NCI-H510A treated with DMSO at 0.1 percent for 48 hours (cell line): ENCODE data around the gene ARSA.

Experiments used
- DNase-seq: peaks from one replicate; lab custom pipeline; 2025; lab: John Stamatoyannopoulos, UW

Gene ARSA

DNA sequence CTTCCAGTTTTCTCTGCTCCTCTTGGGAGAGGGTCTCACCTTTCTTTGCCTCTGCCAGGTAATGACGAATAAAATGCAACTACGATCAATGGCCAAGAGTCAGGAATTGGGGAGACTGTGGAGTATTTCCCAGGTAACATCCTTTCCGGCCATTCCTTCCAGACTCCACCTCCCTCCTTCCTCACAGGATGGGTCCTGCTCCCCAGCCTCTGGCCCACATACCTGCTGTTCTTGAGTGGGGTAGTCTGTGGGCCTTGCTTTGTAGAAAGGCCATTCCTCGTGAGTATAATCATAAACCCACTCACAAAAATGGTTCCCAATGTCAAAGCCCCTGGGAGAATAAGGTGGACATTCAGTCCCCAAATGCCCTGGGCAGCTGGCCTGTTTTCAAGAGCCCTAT lies 48.2 kb downstream of the ARSA start:
- no peak for DNase-seq

DNA sequence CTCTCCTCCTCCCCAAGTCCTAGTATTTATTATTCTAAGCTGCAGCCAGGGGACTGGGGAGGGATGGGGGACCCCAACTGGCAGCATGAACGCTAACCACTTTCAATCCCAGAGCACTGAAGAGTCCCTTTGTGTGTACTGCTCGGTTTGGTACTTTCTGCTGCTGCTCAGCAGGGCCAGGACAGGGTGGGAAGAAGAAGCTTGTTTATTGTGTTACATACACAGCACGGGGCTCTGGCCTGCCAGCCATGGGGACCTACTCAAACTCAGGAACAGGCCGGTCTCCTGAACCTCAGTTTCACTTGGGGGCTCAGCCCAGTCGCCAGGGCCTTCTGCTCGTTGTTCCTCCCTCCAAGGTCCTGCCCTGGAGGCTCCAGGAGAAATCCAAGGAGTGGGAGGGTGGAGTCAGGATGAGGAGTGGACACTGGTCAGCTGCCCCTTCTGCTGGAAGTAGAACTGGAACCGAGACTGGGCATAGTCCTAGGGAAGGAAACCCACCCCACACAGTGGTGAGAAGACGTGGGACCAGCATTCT lies 49.1 kb downstream of the ARSA start:
- DNase-seq = no peak

DNA sequence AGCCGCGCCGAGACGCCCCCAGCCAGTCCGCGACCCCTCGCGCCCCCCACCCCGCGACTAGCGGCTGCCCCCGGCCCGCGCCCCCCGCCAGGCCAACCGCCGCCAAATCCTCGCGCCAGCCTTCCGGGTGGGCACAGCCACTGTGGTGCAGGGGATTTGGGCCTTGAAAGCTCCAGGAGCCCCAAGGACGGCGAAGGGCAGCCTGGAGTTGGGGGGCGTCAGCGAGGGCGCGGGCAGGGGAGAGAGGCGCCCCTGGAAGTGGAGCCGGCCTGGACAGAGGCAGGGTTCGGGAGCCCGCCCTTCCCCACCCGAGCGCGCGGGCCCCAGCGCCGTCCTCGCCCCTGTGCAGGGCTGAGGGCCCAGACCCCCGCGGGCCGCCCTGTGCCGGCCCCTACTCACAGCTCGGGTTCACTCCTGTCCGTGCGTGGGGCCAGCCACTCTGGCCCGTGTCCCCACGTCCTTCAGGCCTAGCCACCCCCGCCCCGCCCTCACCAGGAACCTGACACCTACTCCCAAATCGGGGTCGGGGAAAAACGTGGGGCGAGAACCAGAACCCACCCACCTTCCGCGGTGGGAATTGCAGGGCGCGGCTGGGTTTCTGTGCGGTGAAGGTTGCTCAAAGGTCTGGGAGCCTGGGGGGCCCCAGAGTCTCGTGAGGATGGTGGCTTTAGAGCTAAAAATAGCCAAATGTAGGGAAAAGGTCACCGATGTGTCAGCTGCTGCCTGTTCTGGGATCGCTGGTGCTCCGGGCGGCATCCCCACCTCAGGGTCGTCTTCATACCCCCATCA lies 49.8 kb downstream of the ARSA start, which contains the start of gene CPT1B:
Gene CPT1B (minus strand): TSS at position 441 of the 789 bp plus-strand sequence. CDS start 512 bp downstream, outside the sequence.
- no peak for DNase-seq

DNA sequence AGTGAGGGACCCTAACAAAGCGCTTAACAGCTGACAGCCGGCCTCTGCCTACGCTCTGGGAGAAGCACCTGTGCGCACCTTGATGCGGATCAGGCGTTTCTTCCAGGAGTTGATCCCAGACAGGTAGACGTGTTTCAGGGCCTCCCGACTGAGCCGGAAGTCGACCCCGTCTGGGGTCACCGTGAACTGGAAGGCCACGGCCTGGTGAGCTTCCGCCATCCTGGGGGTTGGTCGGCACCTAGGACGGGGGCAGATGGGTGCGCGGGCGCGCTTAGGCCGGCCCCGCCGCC lies 50.3 kb downstream of the ARSA start:
- DNase-seq = no peak

DNA sequence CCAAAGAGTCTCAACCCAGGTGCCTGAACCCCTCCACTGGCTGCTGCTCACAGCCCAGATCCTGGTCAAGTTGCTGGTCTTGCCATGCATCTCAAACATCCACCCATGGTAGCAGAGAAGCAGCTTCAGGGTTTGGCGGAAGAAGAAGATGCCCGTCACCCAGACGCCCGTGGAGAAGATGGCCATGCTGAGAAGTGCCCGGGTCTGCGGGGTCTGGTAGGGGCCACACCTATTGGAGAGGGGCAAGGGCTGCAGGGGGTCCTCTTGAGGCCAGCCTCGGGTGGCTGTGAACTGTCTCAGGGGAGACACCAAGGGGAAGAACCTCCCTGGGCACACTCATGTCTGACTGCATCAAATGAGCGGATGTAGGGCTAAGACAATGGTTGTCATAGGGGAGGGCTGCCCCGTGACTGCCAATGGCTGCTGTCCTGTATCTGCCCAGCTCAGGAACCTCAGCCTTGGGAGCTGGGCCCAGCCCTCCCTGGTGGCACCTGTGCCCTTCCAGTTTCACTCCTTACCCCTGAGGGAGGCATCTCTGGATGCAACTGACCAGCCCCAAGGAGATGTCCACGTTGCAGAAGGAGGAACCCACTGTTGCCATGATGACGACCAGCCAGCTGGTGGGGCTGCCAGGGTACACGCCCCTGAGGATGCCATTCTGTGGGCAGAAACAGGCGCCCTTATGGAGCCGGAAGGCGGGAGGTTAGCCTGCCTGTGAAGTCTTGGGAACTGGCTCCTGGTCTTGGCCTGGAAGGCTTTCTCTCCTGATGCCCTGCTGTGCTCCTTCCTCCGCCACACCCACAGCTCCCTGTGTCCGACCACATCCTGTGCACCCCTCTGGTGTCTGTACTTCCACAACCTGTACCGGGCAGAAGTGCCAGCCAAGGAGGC lies 50.9 kb downstream of the ARSA start:
- no peak for DNase-seq

DNA sequence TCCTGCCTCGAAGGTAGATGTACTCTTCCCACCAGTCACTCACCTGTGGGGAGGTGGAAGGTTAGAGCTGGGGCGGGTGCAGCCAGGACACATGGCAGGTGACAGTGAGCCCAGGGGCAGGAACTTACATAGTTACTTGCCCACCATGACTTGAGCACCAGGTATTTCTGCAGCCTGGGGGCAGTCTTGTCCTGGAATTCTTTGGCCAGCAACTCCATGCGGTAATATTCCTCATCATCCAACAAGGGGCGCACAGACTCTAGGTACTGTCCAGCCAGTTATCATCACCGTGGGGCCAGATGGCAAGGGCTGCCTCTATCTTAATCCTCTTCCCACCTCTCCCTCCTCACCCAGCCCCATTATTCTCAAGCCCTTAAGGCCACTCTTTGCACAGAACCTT lies 51.9 kb downstream of the ARSA start:
- DNase-seq = no peak

DNA sequence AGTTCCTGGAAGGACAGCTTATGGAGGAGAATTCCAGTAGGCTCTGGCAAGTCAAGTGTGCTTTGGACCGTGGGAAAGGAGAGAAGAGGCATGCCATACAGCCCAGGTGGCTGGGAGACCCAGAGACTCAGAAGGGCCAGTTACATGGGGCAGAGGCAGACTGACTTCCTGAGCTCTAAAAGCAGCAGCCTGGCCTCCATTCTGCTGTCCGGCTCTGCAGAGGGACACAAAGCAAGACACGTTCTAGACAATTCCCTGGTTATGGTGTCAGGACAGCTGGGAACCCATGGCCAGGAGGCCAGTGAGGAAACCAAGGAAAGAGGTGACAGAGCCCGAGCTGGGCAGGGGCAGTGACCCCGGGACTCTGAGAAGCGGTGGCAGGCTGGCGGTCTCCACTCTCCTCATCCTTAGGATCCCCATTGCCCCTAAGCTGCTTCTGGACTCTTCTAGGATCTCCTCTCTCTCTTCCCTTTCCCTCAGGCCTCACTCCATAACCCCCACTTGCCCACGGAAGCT lies 52.5 kb downstream of the ARSA start:
- DNase-seq = no peak
